ENCODE results near the gene MTMR4.

DNA sequence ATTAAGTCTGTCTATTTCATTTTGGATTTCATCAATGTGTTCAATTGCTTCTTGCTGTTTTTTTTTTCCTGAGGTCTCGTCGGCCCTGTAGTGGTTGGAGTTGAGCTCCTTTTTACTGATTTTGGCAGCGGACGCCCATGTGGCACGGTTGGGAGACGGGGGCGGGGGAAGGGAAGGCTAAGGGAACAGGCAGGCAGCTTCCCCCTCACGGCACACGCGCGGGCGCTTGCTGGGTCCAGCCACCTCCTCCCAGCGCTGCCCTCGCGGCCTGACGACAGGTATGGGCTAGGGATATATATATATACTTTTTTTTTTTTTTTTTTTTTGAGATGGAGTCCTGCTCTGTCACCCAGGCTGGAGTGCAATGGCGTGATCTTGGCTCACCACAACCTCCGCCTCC lies 37.6 kb downstream of the MTMR4 start:
- no peak for TF ChIP-seq CTCF (conservative IDR thresholded peaks at IDR 0.05; ENCODE audit: low read depth, low read length)
- no peak for TF ChIP-seq EZH2 (IDR thresholded peaks at IDR 0.05; ENCODE audit: borderline replicate concordance, low read depth, low read length, poor library complexity, severe bottlenecking)
